Adipocyte (in vitro differentiated cells): ENCODE results near the gene TMEM150C.
A peak's percentile ranks its signal among the peaks of the same experiment; 100 is the strongest.
"Not testable (repeated sequence)": the region's sequence is repeated elsewhere in the genome, so short reads cannot be mapped to it uniquely, and the experiment has no call there.

ENCODE experiments used
- DNase-seq: peaks from one replicate; pipeline ENCODE4 v3.0.0-alpha.2; 2015; ENCODE audit warnings: low read depth
- H3K27me3 ChIP-seq: replicated peaks from 2 replicates; pipeline ENCODE4 v1.7.0; 2013; ENCODE audit warnings: mild to moderate bottlenecking, low read length, moderate library complexity; ENCODE audit not compliant: control insufficient read depth, insufficient read depth
- H3K36me3 ChIP-seq: 2 replicates; pipeline ENCODE4 v1.7.0; 2013; ENCODE audit warnings: low read length, mild to moderate bottlenecking, moderate library complexity; ENCODE audit not compliant: control insufficient read depth, insufficient read depth, severe bottlenecking
- H3K4me1 ChIP-seq: 2 replicates; pipeline ENCODE4 v1.7.0; 2013; ENCODE audit warnings: mild to moderate bottlenecking, low read length, moderate library complexity; ENCODE audit not compliant: control insufficient read depth, insufficient read depth
- H3K4me3 ChIP-seq: 2 replicates; pipeline ENCODE4 v1.7.0; 2013; ENCODE audit warnings: mild to moderate bottlenecking, low read length, moderate library complexity
- H3K9ac ChIP-seq: 2 replicates; pipeline ENCODE4 v1.7.0; 2013; ENCODE audit warnings: mild to moderate bottlenecking, low read length, moderate library complexity
- H3K9me3 ChIP-seq: 2 replicates; pipeline ENCODE4 v1.7.0; 2013; ENCODE audit warnings: mild to moderate bottlenecking, low read length, moderate library complexity; ENCODE audit not compliant: control insufficient read depth

The TMEM150C gene

GRCh38 chr4:82567444-82567843 lies 5.7 kb upstream of the TMEM150C start:
- no peaks in the 10 kb centered on the region for H3K36me3 ChIP-seq

GRCh38 chr4:82562564-82562854 lies 721 bp upstream of the TMEM150C start:
- Histone ChIP-seq H3K9ac (no peak overlapping the region), H3K4me1 (no peaks in the 10 kb centered on the region), H3K9me3 (no peaks in the 10 kb centered on the region), H3K36me3 (no peaks in the 10 kb centered on the region), H3K4me3 (peak overlapping the region; percentile 83), H3K27me3 (peaks cover 25% of the 10 kb centered on the region)
- DNase-seq = no peak

More at GRCh38 chr4:82567444-82567843, 5.7 kb upstream of the TMEM150C start:
- Histone ChIP-seq H3K27me3 (peaks cover 28% of the 10 kb centered on the region), H3K4me1 (no peaks in the 10 kb centered on the region), H3K4me3 (no peak overlapping the region), H3K9ac (no peak overlapping the region), H3K9me3 (no peaks in the 10 kb centered on the region)
- DNase-seq = no peak

GRCh38 chr4:82560853-82561785 lies 669 bp downstream of the TMEM150C start:
- Histone ChIP-seq H3K9me3 (no peaks in the 10 kb centered on the region), H3K4me1 (no peaks in the 10 kb centered on the region), H3K27me3 (peaks cover 13% of the 10 kb centered on the region), H3K9ac (peak overlapping the region; percentile 60), H3K4me3 (peak overlapping the region; percentile 83), H3K36me3 (no peaks in the 10 kb centered on the region)
- no peak for DNase-seq

GRCh38 chr4:82559735-82560120 lies 2.1 kb downstream of the TMEM150C start:
- DNase-seq = no peak
- Histone ChIP-seq H3K36me3 (no peaks in the 10 kb centered on the region), H3K4me3 (no peak overlapping the region), H3K4me1 (no peaks in the 10 kb centered on the region), H3K27me3 (peaks cover 9% of the 10 kb centered on the region), H3K9ac (no peak overlapping the region), H3K9me3 (no peaks in the 10 kb centered on the region)

GRCh38 chr4:82559090-82559734 lies 2.6 kb downstream of the TMEM150C start:
- not testable (repeated sequence) for H3K36me3 ChIP-seq, H3K9ac ChIP-seq, DNase-seq, H3K27me3 ChIP-seq, H3K4me1 ChIP-seq, H3K4me3 ChIP-seq, H3K9me3 ChIP-seq

- Histone ChIP-seq H3K36me3 (no peaks in the 10 kb centered on the region), H3K9me3 (no peaks in the 10 kb centered on the region), H3K4me1 (no peaks in the 10 kb centered on the region), H3K9ac (no peak overlapping the region), H3K4me3 (no peak overlapping the region), H3K27me3 (no peaks in the 10 kb centered on the region)
- no peak for DNase-seq
Measured at GRCh38 chr4:82555276-82555675, 6.5 kb downstream of the TMEM150C start.

- Histone ChIP-seq H3K4me1 (no peaks in the 10 kb centered on the region), H3K27me3 (no peaks in the 10 kb centered on the region), H3K9me3 (no peaks in the 10 kb centered on the region), H3K36me3 (no peaks in the 10 kb centered on the region), H3K9ac (no peak overlapping the region), H3K4me3 (no peak overlapping the region)
- DNase-seq = no peak
Measured at GRCh38 chr4:82553020-82553419, 8.8 kb downstream of the TMEM150C start.

- Histone ChIP-seq H3K4me3 (no peak overlapping the region), H3K9ac (no peak overlapping the region), H3K9me3 (no peaks in the 10 kb centered on the region), H3K27me3 (no peaks in the 10 kb centered on the region), H3K4me1 (no peaks in the 10 kb centered on the region), H3K36me3 (no peaks in the 10 kb centered on the region)
- DNase-seq = no peak
Measured at GRCh38 chr4:82551734-82552133, 10.1 kb downstream of the TMEM150C start.

GRCh38 chr4:82547850-82548249 lies 13.9 kb downstream of the TMEM150C start:
- DNase-seq, H3K9ac ChIP-seq, H3K9me3 ChIP-seq, H3K27me3 ChIP-seq, H3K36me3 ChIP-seq, H3K4me3 ChIP-seq, H3K4me1 ChIP-seq: not testable (repeated sequence)

GRCh38 chr4:82543131-82543530 lies 18.7 kb downstream of the TMEM150C start:
- DNase-seq = no peak
- Histone ChIP-seq H3K9ac (no peak overlapping the region), H3K9me3 (no peaks in the 10 kb centered on the region), H3K27me3 (no peaks in the 10 kb centered on the region), H3K36me3 (no peaks in the 10 kb centered on the region), H3K4me1 (no peaks in the 10 kb centered on the region), H3K4me3 (no peak overlapping the region)

- no peaks in the 10 kb centered on the region for H3K9me3 ChIP-seq
Measured at GRCh38 chr4:82542642-82543041, 19.1 kb downstream of the TMEM150C start.

More at GRCh38 chr4:82542642-82543041, 19.1 kb downstream of the TMEM150C start:
- Histone ChIP-seq H3K9ac (no peak overlapping the region), H3K4me1 (no peaks in the 10 kb centered on the region), H3K27me3 (no peaks in the 10 kb centered on the region), H3K36me3 (no peaks in the 10 kb centered on the region), H3K4me3 (no peak overlapping the region)
- DNase-seq = no peak
